Ascending aorta (tissue), 2 donors: ENCODE measurements around the gene METTL1. TPM values are rescaled to one million over a fixed set of nuclear protein-coding genes. Genes with fewer than 3 reads are reported as not detected.

ENCODE experiments used
- DNase-seq, 2 donors: peaks; one replicate each; pipeline ENCODE4 v3.0.0-alpha.2; 2019; ENCODE audit warnings: low spot score in 2 of 2
- H3K27ac ChIP-seq, 2 donors: fragments of 200-600 bp; sonication (generic); one replicate each; pipeline ENCODE4 v1.5.1; 2016 to 2017; ENCODE audit warnings: mild to moderate bottlenecking in 1 of 2
- H3K27me3 ChIP-seq: fragments of 200-600 bp; sonication (generic); one replicate; pipeline ENCODE4 v1.5.1; 2017
- H3K36me3 ChIP-seq, 2 donors: fragments of 200-600 bp; sonication (generic); one replicate each; pipeline ENCODE4 v1.5.1; 2016
- H3K4me1 ChIP-seq, 2 donors: fragments of 200-600 bp; sonication (generic); one replicate each; pipeline ENCODE4 v1.5.1; 2016 to 2017; ENCODE audit warnings: mild to moderate bottlenecking in 1 of 2
- H3K4me3 ChIP-seq, 2 donors: fragments of 200-600 bp; sonication (generic); one replicate each; pipeline ENCODE4 v1.5.1; 2016 to 2017; ENCODE audit warnings: mild to moderate bottlenecking in 1 of 2
- H3K9me3 ChIP-seq, 2 donors: fragments of 200-600 bp; sonication (generic); one replicate each; pipeline ENCODE4 v1.5.1; 2016
- intact Hi-C: fragments of 100-400 bp; cut with DNase I; formaldehyde crosslinking; loops from one replicate; pipeline ENCODE4 v1.15.1; 2023
- total RNA-seq: library from RNA; depleted of rRNA; stranded (reverse); fragments of >200 nt; gene quantifications from one replicate; pipeline ENCODE4 v1.1.0, GENCODE V29; 2016
- TF ChIP-seq, protein P1 (sequence below), 3 experiments: fragments of 200-600 bp in 2 of 3; fragments of 450-650 bp in 1 of 3; sonication (generic) in 2 of 3; IDR thresholded peaks; one replicate each; pipeline ENCODE4 v1.5.1; 2016 to 2019; ENCODE audit warnings: antibody characterized with exemption in 3 of 3, mild to moderate bottlenecking in 1 of 3, moderate library complexity in 1 of 3

METTL1 gene
- total RNA-seq, 1 donor from 2014 or later, result 29.8 TPM

DNA sequence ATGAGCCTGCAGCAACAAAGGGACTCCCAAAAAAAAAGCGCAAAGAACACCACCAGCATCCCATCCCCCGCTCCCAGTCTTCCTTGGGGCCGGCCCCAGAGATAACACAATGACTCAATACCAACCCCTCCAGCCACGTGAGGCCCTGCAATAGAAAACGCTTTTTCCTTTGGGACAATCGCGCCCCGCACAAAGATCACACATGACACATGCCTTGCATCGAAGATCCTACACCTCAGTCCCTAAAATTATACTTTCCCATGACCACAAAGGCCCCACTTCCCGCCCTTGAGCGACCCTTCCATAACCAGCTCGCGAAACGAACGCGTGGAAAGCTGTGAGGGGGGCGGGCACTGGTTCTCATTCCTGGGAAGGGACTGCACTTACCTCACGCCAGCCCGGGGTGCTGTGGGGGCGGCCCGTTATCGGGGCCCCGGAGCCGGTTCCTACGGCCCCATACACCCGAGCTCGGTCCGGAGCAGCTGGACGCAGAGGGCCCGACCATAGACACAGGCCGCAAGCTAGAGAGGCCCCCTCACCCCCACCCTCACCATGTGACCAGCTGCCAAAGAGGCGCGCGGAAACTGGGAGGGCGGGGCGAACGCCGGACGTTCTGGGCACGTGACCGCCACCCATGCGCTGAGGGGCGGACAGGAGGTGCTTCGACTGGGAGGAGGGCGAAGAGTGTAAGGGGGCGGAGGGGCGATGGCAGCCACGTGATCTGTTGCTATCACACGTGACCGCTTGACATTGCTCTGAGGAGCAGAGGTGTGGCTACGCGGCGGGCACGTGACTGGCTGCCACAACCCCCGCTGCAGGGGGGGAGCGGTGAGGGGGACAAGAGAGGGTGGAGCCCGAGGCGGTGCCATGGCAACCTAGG is 19.9 kb downstream of the METTL1 start, which contains the start of gene CDK4:
TSS of gene CDK4 (minus strand) at position 523 of the 880 bp plus-strand sequence. CDS start 593 bp downstream, outside the sequence.
- H3K4me1 ChIP-seq, result peaks cover 2 to 17% of the 10 kb centered on the region in 2 donors
- H3K27me3 ChIP-seq, result no peaks in the 10 kb centered on the region
- H3K27ac ChIP-seq, result peak within 1 kb of the TSS; percentile 89
- TF ChIP-seq, protein P1, sequence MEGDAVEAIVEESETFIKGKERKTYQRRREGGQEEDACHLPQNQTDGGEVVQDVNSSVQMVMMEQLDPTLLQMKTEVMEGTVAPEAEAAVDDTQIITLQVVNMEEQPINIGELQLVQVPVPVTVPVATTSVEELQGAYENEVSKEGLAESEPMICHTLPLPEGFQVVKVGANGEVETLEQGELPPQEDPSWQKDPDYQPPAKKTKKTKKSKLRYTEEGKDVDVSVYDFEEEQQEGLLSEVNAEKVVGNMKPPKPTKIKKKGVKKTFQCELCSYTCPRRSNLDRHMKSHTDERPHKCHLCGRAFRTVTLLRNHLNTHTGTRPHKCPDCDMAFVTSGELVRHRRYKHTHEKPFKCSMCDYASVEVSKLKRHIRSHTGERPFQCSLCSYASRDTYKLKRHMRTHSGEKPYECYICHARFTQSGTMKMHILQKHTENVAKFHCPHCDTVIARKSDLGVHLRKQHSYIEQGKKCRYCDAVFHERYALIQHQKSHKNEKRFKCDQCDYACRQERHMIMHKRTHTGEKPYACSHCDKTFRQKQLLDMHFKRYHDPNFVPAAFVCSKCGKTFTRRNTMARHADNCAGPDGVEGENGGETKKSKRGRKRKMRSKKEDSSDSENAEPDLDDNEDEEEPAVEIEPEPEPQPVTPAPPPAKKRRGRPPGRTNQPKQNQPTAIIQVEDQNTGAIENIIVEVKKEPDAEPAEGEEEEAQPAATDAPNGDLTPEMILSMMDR (IDR thresholded peaks at IDR 0.05), result no peak
- H3K4me3 ChIP-seq, result peak within 1 kb of the TSS; percentile 70 to 77
- peaks cover 20 to 33% of the 10 kb centered on the region in 2 donors for H3K36me3 ChIP-seq
- intact Hi-C loops, result loop anchor here (1.0 to 5.0 kb wide), 3 partner anchors 8 to 135 kb away; no protein-coding TSS in a partner anchor
- peak; percentile 99 to 100 for DNase-seq
- H3K9me3 ChIP-seq, result no peaks in the 10 kb centered on the region

DNA sequence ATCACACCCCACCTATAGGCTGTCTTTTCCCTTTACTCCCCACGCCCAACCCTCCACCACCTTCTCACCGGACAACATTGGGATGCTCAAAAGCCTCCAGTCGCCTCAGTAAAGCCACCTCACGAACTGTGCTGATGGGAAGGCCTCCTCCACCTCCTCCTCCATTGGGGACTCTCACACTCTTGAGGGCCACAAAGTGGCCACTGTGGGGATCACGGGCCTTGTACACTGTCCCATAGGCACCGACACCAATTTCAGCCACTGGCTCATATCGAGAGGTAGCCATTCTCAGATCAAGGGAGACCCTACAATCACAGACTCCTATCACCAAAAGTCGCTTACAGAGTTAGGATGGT is 20.5 kb downstream of the METTL1 start:
- Histone ChIP-seq H3K27ac (peak overlapping the region; percentile 89), H3K4me1 (peaks cover 2 to 17% of the 10 kb centered on the region in 2 donors), H3K4me3 (peak overlapping the region; percentile 70 to 77), H3K36me3 (peaks cover 20 to 37% of the 10 kb centered on the region in 2 donors), H3K27me3 (no peaks in the 10 kb centered on the region), H3K9me3 (no peaks in the 10 kb centered on the region)
- intact Hi-C loops, result loop anchor here (5.0 kb wide), 1 partner anchor 136 kb away; no protein-coding TSS in a partner anchor
- TF ChIP-seq, protein P1 (IDR thresholded peaks at IDR 0.05), result no peak
- DNase-seq, result no peak

DNA sequence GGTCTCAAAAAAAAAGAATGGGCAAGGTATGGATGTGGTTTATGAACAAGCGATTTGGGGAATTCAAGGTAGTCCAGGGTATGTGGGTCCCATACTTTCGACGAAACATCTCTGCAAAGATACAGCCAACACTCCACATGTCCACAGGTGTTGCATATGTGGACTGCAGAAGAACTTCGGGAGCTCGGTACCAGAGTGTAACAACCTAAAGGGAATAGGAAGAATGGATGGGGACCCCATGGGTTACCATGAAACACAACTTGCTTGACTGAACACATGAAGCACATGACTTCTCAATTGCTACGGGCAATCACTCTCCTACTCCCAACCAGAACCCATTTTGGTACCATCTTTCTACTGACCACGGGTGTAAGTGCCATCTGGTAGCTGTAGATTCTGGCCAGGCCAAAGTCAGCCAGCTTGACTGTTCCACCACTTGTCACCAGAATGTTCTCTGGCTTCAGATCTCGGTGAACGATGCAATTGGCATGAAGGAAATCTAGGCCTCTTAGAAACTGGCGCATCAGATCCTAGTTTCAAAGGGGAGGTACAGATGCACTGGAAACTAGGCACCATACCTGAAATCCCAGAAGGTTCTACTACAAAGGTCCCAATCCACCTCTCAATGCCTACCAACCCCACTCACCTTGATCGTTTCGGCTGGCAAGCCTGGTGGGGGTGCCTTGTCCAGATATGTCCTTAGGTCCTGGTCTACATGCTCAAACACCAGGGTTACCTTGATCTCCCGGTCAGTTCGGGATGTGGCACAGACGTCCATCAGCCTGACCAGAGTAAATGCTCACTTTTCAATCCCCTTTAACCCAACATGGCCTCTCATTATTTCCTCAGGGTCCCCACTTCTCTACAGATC is 21.1 kb downstream of the METTL1 start:
- TF ChIP-seq, protein P1 (IDR thresholded peaks at IDR 0.05), result no peak
- Histone ChIP-seq H3K9me3 (no peaks in the 10 kb centered on the region), H3K4me1 (peaks cover under 1 to 13% of the 10 kb centered on the region in 2 donors), H3K4me3 (peak overlapping the region; percentile 70 to 77), H3K36me3 (peaks cover 20 to 37% of the 10 kb centered on the region in 2 donors), H3K27ac (peak overlapping the region; percentile 89), H3K27me3 (no peaks in the 10 kb centered on the region)
- no peak for DNase-seq
- intact Hi-C loops, result loop anchor here (5.0 kb wide), 1 partner anchor 137 kb away; no protein-coding TSS in a partner anchor

DNA sequence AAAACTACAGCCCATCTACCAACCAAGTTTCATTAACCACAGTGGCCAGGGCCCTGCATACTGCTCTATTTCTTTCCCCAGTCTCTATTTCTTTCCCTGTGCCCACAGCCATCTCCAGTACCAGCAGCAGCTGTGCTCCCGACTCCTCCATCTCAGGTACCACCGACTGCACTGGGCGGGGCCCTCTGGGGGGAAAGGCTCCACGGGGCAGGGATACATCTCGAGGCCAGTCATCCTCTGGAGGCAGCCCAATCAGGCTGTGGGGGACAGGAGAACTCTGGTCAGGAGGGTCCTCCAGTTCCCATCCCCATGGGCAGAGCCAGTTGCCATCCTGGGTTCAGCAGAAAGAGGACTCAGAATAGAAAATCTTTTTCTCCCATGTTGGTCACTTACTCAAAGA is 22.8 kb downstream of the METTL1 start:
- H3K27ac ChIP-seq, result no peak overlapping the region
- no peaks in the 10 kb centered on the region for H3K27me3 ChIP-seq
- no peaks in the 10 kb centered on the region for H3K9me3 ChIP-seq
- no peak overlapping the region for H3K4me3 ChIP-seq
- TF ChIP-seq, protein P1 (IDR thresholded peaks at IDR 0.05), result no peak
- intact Hi-C loops, result no loop called here
- peaks cover 20 to 37% of the 10 kb centered on the region in 2 donors for H3K36me3 ChIP-seq
- H3K4me1 ChIP-seq, result peaks cover 0 to 12% of the 10 kb centered on the region in 2 donors
- no peak for DNase-seq

DNA sequence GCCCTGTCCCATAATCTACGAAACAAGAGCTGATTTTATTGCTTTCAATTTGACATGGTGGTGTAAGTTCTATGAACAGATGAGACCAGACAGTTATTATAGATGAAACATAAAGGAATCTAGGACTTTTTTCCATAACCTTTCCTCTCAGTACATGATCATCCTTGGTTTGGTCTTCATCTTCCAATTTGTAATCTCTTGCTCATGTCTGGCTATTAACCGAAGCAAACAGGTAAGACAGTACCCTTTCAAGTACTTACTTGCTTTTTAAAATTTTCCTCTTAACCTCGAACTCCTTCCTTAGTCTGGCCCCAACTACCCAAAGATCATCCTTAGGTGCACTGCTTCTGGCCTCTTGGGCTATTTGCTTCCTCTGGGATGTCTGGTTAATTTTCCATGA is 25.9 kb downstream of the METTL1 start:
- Histone ChIP-seq H3K36me3 (peaks cover 20 to 37% of the 10 kb centered on the region in 2 donors), H3K27ac (peak overlapping the region; percentile 98 to 100), H3K4me3 (peak overlapping the region in 1 of 2 donors; percentile 90), H3K9me3 (no peaks in the 10 kb centered on the region), H3K4me1 (peaks cover 0 to 7% of the 10 kb centered on the region in 2 donors), H3K27me3 (no peaks in the 10 kb centered on the region)
- TF ChIP-seq, protein P1 (IDR thresholded peaks at IDR 0.05), result no peak
- intact Hi-C loops, result no loop called here
- no peak for DNase-seq
